HG03378 (cell line): ENCODE results near the gene DUSP7.
"Not testable (repeated sequence)": the region's sequence is repeated elsewhere in the genome, so short reads cannot be mapped to it uniquely, and the experiment has no call there.

ENCODE experiments used
- ATAC-seq: cut with Tn5 transposase; IDR thresholded peaks from one replicate; pipeline ENCODE4 v1.9.1; 2021; ENCODE audit warnings: mild to moderate bottlenecking, moderate library complexity; ENCODE audit not compliant: unreplicated experiment

DUSP7 gene

GRCh38 chr3:52050571-52050970 is 5.8 kb downstream of the DUSP7 start:
- ATAC-seq: no peak

- ATAC-seq: no peak
Measured at GRCh38 chr3:52049503-52049902, 6.9 kb downstream of the DUSP7 start.

GRCh38 chr3:52047295-52047960 is 8.9 kb downstream of the DUSP7 start:
- ATAC-seq: no peak

- ATAC-seq: no peak
Measured at GRCh38 chr3:52046902-52047239, 9.5 kb downstream of the DUSP7 start.

DNA sequence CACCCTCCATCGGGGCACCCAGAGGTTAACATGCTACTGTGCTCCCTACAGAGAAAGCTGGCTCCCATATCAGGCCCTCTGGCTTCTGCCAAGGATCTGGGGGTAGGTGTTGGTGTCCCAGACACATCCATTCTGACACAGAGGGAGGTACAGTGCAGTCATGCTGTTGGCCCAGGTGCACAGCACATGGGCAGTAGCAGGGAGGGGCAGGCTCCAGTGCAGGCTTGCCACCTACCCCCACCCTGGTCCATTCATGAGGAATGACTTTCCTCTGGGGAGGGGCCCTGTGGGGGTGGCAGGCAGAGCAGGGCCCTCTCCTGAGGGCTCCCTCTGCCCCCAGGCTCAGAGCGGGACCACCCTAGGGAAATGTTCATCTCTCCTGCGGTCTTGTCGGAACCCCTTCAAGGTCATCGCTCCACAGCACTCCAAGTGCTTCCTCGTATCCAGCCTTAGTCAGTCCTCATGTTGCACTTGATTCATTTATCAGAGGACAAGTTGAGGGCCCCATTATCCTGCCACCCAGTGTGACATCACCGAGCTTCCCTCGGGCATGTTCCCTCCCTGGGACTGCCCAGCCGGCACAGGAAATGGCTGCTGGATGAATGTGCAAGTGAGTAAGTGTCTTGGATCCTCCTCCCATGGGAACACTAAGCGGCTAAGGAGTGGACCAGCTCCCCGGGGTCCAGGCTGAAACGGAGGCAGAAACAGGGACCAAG is 10.0 kb downstream of the DUSP7 start:
- ATAC-seq: no peak

DNA sequence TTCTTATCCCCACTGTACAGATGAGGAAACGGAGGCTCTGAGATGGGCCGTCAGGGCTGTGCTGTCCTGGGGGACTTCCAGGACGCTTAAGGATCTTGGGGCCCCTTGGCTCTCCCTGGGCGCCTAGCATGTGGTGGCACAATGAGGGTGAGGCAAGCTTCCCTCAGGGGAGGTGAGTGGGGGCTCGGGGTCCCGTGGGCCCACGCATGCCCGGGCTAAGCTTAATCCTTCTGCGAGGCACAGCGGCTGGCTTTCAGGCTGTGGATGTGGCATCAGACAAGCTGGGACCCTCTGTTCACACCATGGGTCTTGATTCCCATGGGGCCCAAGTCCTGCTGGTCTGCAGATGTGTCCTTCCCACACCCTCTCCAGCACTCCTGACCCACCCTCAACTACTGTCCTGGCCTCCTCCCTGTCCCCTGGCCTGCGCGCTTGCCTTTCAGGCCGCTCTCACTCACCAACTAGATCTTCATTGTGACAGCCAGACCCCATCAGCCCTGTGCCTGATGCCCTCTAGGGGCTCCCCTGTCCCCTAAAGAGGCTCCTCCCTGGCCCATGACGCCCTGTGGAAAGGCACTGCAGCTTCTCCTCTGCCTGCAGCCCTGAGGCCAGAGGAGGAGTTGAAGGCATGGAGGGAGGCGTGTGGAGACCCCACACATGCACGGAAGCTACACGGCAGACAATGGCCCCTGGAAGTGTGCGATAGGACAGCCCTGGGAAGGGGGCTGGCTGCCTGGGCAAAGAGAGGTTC is 11.3 kb downstream of the DUSP7 start:
- ATAC-seq: no peak

DNA sequence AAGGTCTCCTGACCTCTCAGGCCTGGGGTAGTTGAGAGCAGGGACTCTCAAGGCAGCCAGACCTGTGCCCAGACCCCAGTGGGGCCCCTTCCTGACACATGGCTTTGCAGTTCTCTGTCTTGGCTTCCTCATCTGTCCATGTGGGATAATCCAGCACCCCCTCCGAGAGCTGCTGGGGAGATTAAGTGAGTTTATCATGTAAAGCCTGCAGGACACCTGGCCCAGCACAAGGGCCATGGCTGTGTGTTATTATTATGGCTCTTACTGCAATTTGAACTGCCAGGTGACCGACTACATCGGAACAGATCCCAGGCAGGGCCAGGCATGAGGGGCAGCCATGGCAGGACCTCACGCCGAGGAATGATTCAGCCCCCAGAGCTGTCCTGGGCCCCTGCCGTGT is 12.6 kb downstream of the DUSP7 start:
- no peak for ATAC-seq

GRCh38 chr3:52043039-52043438 is 13.3 kb downstream of the DUSP7 start:
- not testable (repeated sequence) for ATAC-seq

DNA sequence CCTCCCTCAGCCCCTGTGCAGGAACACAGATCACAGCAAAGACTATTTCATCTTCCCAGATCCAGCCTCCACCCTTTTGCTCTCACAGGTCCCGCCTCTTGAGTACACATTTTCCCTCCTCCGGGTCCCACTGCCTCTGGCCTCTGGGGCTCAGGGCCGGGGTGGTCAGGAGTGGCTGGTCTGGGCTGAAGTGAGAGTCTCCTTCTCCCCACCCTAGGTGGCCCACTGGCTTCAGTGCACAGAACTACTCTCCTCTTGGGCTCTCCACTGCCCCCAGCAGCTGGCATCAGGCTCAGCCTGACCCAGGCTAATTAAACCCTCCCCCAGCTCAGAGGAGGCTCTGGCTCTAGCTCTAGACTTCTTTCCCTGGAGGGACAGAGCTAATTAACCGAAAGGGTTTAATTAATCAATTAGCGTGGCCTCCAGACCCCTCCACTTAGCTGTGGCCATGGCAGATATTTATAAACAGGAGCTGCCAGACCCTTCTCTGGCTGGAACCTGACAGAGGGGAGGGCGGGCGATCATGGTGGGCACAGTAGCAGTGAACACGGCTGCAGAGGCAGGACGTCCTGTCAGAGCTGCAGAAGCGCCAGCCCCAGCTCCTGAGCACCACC is 15.1 kb downstream of the DUSP7 start:
- no peak for ATAC-seq

DNA sequence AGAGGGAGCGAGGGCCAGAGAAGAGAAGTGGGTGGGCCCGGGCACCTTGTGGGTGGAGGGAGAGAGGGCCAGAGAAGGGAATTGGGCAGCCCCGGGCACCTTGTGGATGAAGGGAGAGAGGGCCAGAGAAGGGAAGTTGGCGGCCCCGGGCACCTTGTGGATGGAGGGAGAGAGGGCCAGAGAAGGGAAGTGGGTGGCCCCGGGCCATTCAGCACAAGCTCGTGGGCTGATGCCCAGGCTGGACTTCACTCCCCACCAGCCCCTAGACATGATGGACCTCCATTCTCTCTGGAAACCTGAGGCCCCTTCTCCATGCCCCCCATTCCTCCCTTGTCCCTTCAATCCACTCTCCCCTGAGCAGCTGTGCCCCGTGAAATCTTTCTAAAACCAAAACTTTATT is 15.8 kb downstream of the DUSP7 start:
- no peak for ATAC-seq

GRCh38 chr3:52039846-52040245 is 16.5 kb downstream of the DUSP7 start:
- ATAC-seq: no peak

- ATAC-seq: no peak
Measured at GRCh38 chr3:52039426-52039825, 16.9 kb downstream of the DUSP7 start.

DNA sequence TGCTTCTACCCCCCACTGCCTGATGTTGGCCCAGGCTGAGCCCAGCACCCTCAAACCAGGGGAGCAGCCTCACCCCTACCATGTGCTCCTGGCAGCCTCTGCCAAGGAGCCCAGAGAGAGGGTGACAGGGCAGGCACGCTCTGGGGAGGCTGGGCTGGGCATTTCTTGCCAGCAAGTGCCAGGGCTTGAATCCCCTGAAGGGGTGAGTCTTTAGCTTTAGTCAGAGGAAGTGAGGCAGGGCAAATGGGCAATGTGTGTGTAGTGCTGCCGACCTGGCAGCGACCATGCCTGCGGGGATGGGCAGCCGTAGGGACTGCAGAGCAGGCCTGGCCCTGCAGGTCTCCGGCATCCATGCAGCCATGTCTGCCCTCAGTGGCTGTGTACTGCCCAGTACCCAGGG is 18.1 kb downstream of the DUSP7 start:
- ATAC-seq: no peak

- ATAC-seq: no peak
Measured at GRCh38 chr3:52037291-52037690, 19.1 kb downstream of the DUSP7 start.

- no peak for ATAC-seq
Measured at GRCh38 chr3:52036829-52037228, 19.5 kb downstream of the DUSP7 start.

GRCh38 chr3:52036222-52036694 is 20.1 kb downstream of the DUSP7 start:
- ATAC-seq: peak; percentile 61

GRCh38 chr3:52034651-52035050 is 21.7 kb downstream of the DUSP7 start:
- no peak for ATAC-seq

GRCh38 chr3:52034212-52034611 is 22.2 kb downstream of the DUSP7 start:
- no peak for ATAC-seq

GRCh38 chr3:52033748-52034147 is 22.6 kb downstream of the DUSP7 start:
- not testable (repeated sequence) for ATAC-seq

GRCh38 chr3:52032702-52033408 is 23.5 kb downstream of the DUSP7 start:
- ATAC-seq: no peak

DNA sequence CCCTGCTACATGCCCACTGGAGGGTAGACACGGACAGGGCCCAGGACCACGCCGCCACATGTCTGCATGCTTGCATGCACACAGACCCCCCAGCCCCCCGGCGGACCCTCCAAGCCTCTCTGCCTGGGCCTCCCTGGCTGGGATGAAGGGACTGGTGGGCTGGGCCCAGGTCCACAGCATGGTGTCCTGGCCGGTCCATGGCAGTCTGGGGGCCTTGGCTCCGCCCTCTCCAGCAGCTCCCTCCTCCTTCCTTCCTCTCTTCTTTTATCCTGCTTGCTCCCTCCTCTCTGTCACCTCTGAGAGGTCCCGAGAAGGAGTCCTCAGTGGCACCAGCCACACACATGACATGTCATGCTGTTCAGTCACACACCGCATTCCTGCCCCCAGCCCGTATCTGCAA is 24.5 kb downstream of the DUSP7 start:
- no peak for ATAC-seq
